Stimulated activated CD4-positive, alpha-beta T cell treated with anti-CD3 and anti-CD28 coated beads, TNF-alpha, amount 100 ng/mL, for 24 hours (primary cell): Measurements from ENCODE around the gene ULBP1.
"Not testable (repeated sequence)": the region's sequence is repeated elsewhere in the genome, so short reads cannot be mapped to it uniquely, and the experiment has no call there.

Experiments
- DNase-seq, 3 experiments: peaks; one replicate each; pipeline ENCODE4 v3.0.0-alpha.2; 2020; ENCODE audit warnings: low read depth in 3 of 3

ULBP1 gene

DNA sequence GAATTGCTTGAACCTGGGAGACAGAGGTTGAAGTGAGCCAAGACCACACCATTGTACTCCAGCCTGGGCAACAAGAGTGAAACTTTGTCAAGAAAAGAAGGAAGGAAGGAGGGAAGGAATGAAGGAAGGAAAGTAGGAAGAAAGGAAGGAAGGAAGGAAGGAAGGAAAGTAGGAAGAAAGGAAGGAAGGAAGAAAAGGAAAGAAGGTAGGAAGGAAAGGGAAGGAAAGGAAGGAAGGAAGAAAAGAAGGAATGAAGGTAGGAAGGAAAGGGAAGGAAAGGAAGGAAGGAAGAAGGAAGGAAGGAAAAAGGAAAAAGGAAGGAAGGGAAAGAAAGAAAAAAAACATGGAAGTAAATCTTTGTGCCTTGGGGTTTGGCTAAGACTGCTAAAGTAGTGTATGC is 11.7 kb downstream of the ULBP1 start:
- DNase-seq, result no peak

- no peak for DNase-seq
These were observed 13.5 kb downstream of the ULBP1 start for GRCh38 chr6:149977221-149977620.

DNA sequence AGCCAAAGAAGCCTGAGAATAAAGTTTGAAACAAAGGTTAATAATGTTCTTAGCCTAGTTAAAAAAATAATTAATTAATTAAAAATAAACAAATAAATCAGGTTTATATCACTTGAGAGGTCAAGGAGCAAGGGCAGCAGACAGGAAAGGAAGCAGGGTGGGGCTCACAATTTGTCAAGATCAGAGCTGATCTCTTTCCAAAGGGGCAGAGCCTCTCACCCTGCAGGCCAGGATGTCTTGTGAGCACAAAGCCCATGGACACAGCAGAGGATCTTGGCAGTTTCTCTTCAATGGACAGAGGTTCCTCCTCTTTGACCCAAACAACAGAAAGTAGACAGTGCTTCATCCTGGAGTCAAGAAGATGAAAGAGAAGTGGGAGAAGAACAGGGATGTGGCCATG is 14.9 kb downstream of the ULBP1 start:
- DNase-seq, result no peak

DNA sequence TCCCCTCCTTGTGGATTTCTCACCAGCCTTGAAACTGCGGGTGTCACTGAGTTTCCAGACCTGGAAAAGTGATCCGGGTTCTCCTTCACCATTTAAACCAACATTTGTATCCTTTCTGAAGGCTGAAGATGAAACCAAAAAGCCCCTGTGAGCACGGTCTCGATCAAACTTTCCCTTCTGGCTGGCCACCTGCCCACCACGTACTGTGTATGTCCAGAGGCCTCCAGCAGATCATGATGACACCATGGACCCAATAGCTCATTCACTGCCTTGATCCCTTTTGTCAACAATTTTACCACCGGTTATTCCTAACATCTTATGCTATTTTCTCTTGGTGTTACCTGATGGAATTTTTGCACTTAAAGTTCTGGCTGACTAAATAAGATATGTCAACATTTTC is 15.6 kb downstream of the ULBP1 start:
- no peak for DNase-seq

DNA sequence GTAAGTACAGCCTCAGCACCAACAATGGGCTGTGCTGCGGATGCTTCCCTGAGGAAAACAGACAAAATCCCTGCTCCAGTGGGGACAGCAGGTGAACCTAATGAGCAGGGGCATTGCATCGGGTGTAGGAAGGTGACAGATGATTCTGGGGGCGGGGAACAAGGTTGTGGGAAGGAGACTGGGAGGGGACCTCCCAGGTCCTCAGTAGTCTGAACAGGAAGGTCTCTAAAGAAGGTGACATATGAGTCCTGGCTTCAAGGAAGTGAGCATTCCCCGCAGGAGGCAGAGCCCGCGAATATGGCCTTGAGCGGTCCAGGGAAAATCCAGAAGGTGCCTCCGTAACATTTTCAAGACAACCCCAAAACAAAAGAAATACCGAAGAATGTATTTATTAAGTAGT is 19.4 kb downstream of the ULBP1 start:
- DNase-seq, result no peak

GRCh38 chr6:149984773-149985172 is 21.0 kb downstream of the ULBP1 start:
- no peak for DNase-seq

DNA sequence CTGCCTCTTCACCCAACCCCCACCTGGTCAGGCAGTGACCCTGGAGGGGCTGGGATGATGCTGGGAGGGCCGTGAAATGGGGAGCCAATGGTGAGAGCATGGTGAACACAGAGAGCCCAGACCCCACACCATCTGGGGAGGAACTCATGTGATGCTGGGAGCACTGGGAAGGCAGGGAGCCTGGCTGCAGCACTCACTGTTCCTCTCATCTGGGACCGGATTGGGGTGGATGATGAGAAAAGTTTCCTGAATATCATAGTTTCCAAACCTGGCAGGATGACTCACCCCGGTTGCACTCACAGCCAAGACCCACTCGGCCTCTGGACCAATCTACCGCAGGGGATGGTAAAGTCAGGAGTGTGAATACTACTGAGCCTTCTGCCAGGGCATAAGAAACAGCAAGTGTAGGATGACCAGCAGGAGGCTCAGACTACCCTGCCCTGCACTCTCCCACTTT is 21.8 kb downstream of the ULBP1 start:
- no peak for DNase-seq

- DNase-seq, result no peak
These were observed 23.9 kb downstream of the ULBP1 start for GRCh38 chr6:149987602-149988107.

DNA sequence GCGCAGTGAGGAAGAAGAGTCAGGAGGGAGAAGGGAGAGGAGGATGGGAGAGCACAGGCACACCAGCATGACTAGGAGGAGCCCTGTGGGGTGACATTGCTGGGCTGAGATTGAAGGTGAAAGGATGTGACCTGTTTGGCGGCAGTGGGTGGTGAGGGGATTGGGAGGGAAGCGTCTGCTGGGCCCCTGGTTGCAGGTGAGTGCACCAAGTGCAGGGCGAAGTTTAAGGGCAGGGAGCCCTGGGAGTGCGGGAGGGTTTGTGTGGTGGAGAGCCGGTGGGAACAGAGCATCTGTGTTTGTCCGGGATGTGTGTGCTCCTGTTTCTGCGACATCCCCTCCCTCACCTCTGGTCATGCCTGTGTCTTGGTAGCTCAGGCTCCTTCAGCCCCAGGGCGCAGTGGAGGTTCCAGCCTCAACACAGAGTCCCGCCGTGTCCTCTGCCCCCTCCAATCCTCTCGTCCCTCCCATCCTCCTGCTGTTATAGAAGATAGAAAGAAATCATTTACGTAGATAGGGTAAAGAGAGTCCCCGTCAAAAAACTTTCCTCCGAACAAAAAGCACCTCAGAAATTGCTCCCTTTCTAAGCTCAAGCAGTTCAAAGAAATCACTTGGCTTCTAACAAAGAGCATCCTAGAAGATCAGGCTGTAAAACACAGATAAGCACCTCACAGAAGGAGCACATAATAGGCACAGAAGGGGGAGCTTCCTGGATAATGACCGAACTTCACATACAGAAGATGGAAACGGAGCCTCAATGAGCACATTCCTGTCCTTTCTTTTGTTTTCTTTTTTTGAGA is 25.0 kb downstream of the ULBP1 start:
- DNase-seq, result no peak

- DNase-seq, result no peak
These were observed 26.5 kb downstream of the ULBP1 start for GRCh38 chr6:149990212-149990660.

- peak in 1 of 3 experiments; percentile 18 for DNase-seq
These were observed 27.1 kb downstream of the ULBP1 start for GRCh38 chr6:149990661-149991471.

DNA sequence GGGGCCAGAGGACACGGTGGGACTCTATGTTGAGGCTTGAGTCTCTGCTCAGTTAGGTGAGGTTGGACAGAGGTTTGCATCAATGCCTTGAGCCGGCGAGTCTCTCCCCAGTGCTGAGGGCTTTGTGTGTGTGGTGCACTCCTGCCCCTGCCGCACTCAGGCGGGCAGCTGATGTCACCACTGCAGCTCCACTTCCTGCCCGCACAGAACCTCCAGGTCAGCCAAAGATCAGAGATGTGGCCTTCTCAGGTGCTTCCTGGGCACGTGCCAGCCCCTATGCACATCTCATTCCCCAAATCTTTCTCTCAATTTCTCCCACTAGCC is 27.7 kb downstream of the ULBP1 start:
- DNase-seq, result not testable (repeated sequence)

DNA sequence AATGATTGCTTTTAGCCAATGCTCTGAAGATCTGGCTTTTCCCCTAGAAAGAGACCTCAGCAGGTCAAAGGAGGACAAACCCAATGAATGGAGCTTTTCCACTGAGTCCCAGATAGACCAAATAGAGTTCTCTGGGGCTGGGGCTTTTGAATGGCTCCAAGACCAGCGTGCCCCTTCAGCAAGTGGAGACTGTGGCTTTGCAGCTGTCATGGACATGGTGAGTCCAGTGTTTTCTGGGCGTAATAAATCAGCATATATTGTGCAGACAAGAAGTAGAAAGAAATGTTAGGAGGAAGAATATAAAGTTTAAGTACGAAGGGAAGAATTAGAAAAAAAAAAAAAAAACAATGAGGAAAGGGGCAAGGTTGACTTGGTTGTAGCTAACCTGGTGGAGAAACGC is 28.1 kb downstream of the ULBP1 start:
- no peak for DNase-seq

DNA sequence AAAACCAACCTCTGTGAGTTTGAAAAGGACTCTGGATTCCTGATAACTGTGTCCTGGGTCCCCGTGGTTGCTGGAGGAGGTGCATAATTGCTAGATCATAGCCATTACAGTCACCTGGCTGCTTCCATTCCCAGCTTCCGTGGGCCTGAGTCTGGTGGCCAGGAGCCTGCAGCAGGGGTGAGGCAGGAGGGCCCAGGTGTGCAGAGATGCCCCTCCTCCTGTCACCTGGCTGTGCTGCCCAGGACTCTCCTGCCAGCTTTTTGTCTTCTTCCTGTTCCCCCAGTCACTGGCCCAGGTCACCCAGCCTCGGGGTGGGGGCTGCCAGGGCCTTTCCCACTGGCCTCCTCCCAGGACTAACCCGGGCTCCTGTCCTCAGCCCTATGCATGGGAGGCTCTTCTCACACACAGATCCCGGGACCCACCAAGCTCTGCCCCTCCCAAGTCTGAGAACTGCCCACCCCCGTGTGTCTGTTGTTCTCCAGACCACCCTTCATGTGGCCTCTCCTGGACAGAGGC is 31.6 kb downstream of the ULBP1 start:
- DNase-seq, result no peak

DNA sequence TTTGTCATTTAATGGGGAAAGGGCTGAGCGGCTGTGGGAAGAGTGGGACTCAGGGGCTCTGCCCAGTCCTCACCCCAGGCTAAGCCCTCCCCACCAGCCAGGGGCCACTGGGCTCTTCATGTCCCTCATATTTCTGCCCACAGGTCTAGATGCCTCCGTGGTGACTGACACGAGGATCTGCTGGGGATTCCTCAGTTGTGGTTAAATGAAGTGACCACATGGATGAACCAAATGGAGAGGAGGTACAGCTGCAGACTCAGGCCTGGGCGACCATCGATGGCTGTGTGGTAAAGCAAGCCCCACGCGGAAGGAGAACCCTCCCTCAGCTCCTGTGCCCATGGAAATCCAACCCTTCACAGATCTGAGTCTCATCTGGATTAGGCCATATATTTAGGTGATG is 32.2 kb downstream of the ULBP1 start:
- DNase-seq, result no peak

DNA sequence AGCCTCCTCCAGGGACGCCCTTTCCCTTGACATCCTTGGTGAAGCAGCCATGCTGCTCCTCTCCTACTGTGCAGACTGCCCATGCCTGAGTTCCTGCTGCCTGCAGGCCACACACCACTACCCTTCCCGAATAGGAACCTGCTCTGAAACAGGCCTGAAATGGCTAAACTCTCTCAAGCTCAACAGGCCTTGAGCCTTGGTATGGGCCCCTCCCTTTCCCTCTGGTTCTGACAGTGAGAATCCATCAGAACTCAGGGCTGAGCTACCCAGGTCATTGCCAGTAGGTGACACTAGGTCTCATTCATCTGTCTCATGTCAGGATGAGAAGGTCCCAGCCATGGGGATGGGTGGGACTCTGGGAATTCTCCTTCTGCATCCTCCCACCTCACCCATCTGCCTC is 35.9 kb downstream of the ULBP1 start:
- DNase-seq, result no peak

DNA sequence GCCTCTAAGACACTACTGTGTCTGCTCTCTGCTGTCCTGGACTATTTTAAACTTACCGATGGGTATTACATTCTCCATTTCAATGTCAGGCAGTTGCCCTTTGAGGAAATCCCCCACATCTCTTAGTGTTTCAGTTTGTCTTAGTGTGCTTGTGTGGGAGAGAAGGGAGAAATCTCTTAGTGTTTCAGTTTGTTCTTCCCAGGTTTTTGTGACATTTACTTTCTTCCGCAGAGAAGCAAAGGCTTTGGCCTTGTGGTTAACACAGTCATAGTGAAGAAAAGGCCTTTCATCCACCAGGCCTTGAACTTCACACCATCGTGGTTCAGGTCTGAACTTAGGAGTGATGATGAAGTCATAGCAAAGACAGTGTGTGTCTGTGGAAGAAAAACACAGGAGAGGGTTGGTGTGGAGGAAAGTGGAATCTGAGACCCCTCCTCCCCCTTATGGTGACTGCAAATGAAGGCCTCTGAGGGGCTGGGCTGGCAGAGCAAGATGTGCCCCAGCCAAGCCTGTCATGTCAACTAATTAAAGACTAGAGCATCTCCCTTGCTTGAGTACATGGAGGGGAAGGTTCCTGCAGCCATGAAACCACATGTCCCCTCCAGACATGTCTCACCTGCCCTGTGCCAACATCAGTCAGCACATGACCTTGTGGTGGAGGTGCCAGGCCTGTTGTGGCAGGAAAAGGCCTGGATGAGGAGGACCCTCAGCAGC is 37.7 kb downstream of the ULBP1 start:
- peak in 1 of 3 experiments; percentile 27 for DNase-seq

- no peak for DNase-seq
These were observed 39.0 kb downstream of the ULBP1 start for GRCh38 chr6:150002710-150003109.

- not testable (repeated sequence) for DNase-seq
These were observed 39.9 kb downstream of the ULBP1 start for GRCh38 chr6:150003599-150003998.

DNA sequence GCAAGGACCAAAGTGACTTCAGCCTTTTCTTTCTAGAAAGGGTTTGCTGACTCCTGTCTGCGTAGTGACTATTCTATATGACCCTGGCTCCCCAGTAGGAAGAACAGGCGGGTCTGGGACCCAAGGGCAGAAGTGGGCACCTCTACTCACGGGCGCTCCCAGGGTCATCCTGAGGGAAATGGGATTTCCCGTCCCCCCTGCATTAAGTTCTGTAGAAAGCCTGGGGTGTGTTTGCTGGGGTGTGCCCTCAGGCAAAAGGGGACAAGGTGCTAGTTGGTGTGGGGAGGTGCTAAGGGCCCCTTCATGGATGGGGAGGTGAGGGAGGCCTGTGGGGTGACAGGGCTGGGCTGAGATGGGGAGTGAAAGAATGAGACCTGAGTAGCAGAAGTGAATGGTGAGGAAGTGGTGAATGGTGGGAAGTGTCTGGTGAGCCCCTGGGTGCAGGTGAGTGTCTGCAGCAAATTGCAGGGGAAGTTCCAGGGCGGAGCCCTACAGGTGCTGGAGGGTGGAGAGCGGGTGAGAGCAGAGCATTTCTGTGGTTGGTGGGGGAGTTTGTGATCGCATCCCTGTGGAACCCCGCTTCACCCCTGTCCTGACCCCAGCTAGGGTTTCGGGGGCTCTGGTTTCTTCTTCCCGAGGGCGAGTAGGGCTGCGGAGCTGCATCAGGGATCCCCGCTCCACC is 40.5 kb downstream of the ULBP1 start:
- no peak for DNase-seq
